ENCODE data around the gene SUN3. TPM values are rescaled to one million over a fixed set of nuclear protein-coding genes. Genes with fewer than 3 reads are reported as not detected.

Gene SUN3
- total and polyA plus RNA-seq, 10 of the 15 experiments (the other 5 are each of a cell fraction or from before 2014, with no cell fraction given), result 0.29 to 0.48 TPM; not detected in 8

DNA sequence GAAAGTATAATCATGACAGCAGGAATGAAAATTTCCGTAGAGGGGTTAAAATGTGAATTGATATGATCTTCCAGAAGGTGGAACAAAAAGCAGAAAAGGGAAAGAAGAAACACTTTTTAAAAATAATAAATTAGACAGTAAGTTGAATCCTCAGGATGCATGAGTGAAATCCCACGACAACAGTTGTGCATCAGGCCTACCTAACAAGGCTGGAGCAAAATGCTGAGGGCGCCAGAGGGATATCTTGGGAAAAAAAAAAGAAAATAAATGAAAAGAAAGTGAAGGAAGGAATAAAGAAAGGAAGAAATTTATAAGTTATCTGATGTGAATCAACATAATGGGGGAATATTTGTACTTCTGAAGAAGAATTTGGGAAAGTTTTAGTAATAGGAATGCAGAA, 36.5 kb downstream of the SUN3 start:
- no peaks in the 10 kb centered on the region for H3K36me3 ChIP-seq (ENCODE audit: control insufficient read depth in 2 of 2, insufficient read depth in 2 of 2, low read length in 1 of 2)
- peaks cover 5% of the 10 kb centered on the region; the same call in 1 of the 2 replicates for H3K4me1 ChIP-seq (ENCODE audit: control insufficient read depth, insufficient read depth, low read length)
- ChIA-PET SMC1A (ENCODE audit: uncharacterized antibody, unreplicated experiment) (interaction anchor here (0.8 to 2.3 kb wide), 12 partner anchors 23 to 144 kb away, joined by 3 to 41 read pairs (median 5); no protein-coding TSS in a partner anchor), CTCF (interaction anchor here (0.6 to 7.5 kb wide), 22 partner anchors 8 to 162 kb away, joined by 3 to 210 read pairs (median 4); no protein-coding TSS in a partner anchor), POLR2A (interaction anchor here (0.6 to 1.9 kb wide), 2 partner anchors 92 to 95 kb away, joined by 5 to 8 read pairs; no protein-coding TSS in a partner anchor), RAD21 (ENCODE audit: unreplicated experiment) (interaction anchor here (0.6 to 3.3 kb wide), 14 partner anchors 8 to 629 kb away, joined by 3 to 79 read pairs (median 6); partner anchors contain the start of genes PKD1L1 and UPP1)
- H3K9ac ChIP-seq (ENCODE audit: control insufficient read depth, insufficient read depth, low read length), result no peak overlapping the region
- BruUV-seq (replicated peaks), result no TSS peak
- no peak overlapping the region for H3K4me3 ChIP-seq
- no peak overlapping the region for H3K27ac ChIP-seq (ENCODE audit: control insufficient read depth, insufficient read depth)
- H2AFZ ChIP-seq (ENCODE audit: control insufficient read depth, low read depth, low read length), result no peak overlapping the region
- in situ Hi-C loops (cut with MboI) (loop anchor here (5.0 kb wide), 1 partner anchor 115 kb away; no protein-coding TSS in a partner anchor), intact Hi-C loops (cut with micrococcal nuclease; ENCODE audit: unreplicated experiment) (no loop called here)
- no peaks in the 10 kb centered on the region for H3K9me3 ChIP-seq (replicated peaks; ENCODE audit: control insufficient read depth, insufficient read depth, low read length)
- H3K79me2 ChIP-seq (ENCODE audit: control insufficient read depth, insufficient read depth, low read length), result no peaks in the 10 kb centered on the region
- peak overlapping the region; percentile 82; the same call in 1 of the 2 replicates for H3K4me2 ChIP-seq (ENCODE audit: control insufficient read depth, insufficient read depth)
- 63% methylated on average over 3 of the region's 3 CpGs for WGBS (ENCODE audit: insufficient coverage, insufficient replicate concordance, low lambda C conversion rate, missing lambda C conversion rate)
- ATAC-seq, result no peak
- H4K20me1 ChIP-seq (ENCODE audit: control insufficient read depth, insufficient read depth), result no peaks in the 10 kb centered on the region
- no peak for DNase-seq (ENCODE audit: low read depth, low spot score)
- H3K27me3 ChIP-seq (replicated peaks in 1 of 2; ENCODE audit: control insufficient read depth in 2 of 2, insufficient read depth in 2 of 2, low read length in 1 of 2), result no peaks in the 10 kb centered on the region
- FAIRE-seq, result no peak
- TF ChIP-seq IRF5 (IDR thresholded peaks at IDR 0.05; ENCODE audit: borderline replicate concordance) (no peak), NFYA (IDR thresholded peaks at IDR 0.05; ENCODE audit: borderline replicate concordance, low read depth, low read length) (no peak), RCOR1 (conservative IDR thresholded peaks at IDR 0.05; ENCODE audit: low read depth, low read length) (no peak), SP1 (IDR thresholded peaks at IDR 0.05; ENCODE audit: low read depth, low read length) (no peak), CHD4 (IDR thresholded peaks at IDR 0.05) (no peak), RFX5 (IDR thresholded peaks at IDR 0.05; ENCODE audit: low read depth, low read length) (no peak), PAX5 (IDR thresholded peaks at IDR 0.05; ENCODE audit: borderline replicate concordance, low read depth, low read length) (no peak), CUX1 (IDR thresholded peaks at IDR 0.05; ENCODE audit: insufficient replicate concordance, low read depth, low read length) (no peak), LARP7 (IDR thresholded peaks at IDR 0.05) (no peak), SREBF1 (IDR thresholded peaks at IDR 0.05; ENCODE audit: low read length) (no peak), TCF12 (IDR thresholded peaks at IDR 0.05; ENCODE audit: low read depth, low read length) (no peak), PAX8 (IDR thresholded peaks at IDR 0.05) (no peak), POLR2A (IDR thresholded peaks at IDR 0.05; ENCODE audit: low read depth, low read length) (no peak)
- TF ChIP-seq, protein P1, sequence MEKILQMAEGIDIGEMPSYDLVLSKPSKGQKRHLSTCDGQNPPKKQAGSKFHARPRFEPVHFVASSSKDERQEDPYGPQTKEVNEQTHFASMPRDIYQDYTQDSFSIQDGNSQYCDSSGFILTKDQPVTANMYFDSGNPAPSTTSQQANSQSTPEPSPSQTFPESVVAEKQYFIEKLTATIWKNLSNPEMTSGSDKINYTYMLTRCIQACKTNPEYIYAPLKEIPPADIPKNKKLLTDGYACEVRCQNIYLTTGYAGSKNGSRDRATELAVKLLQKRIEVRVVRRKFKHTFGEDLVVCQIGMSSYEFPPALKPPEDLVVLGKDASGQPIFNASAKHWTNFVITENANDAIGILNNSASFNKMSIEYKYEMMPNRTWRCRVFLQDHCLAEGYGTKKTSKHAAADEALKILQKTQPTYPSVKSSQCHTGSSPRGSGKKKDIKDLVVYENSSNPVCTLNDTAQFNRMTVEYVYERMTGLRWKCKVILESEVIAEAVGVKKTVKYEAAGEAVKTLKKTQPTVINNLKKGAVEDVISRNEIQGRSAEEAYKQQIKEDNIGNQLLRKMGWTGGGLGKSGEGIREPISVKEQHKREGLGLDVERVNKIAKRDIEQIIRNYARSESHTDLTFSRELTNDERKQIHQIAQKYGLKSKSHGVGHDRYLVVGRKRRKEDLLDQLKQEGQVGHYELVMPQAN (conservative IDR thresholded peaks at IDR 0.05), result no peak
- TF ChIP-seq, protein P2, sequence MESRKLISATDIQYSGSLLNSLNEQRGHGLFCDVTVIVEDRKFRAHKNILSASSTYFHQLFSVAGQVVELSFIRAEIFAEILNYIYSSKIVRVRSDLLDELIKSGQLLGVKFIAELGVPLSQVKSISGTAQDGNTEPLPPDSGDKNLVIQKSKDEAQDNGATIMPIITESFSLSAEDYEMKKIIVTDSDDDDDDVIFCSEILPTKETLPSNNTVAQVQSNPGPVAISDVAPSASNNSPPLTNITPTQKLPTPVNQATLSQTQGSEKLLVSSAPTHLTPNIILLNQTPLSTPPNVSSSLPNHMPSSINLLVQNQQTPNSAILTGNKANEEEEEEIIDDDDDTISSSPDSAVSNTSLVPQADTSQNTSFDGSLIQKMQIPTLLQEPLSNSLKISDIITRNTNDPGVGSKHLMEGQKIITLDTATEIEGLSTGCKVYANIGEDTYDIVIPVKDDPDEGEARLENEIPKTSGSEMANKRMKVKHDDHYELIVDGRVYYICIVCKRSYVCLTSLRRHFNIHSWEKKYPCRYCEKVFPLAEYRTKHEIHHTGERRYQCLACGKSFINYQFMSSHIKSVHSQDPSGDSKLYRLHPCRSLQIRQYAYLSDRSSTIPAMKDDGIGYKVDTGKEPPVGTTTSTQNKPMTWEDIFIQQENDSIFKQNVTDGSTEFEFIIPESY (IDR thresholded peaks at IDR 0.05), result no peak

Data from GM12878 (cell line).